ENCODE results near the gene SDS.

SDS gene

DNA sequence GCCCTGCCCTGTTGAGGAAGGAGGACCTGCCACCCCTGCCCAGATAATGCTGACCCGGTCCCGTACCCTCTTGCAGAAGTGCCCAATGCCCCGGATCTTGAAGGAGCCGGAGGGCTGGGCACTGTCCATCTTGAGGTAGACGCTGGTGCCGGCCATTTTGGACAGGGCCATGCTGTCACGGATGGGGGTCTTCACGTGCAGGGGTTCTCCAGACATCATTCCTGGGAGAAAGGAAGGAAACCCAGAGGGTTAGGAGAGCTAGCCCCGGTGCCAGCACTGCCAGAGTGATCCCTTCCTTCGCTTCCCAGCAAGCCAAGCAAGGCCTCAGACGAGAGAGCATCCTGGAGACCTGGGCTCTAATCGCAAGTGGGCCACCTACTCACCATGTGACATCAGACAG, 4.2 kb downstream of the SDS start:
- TF ChIP-seq, protein P1, sequence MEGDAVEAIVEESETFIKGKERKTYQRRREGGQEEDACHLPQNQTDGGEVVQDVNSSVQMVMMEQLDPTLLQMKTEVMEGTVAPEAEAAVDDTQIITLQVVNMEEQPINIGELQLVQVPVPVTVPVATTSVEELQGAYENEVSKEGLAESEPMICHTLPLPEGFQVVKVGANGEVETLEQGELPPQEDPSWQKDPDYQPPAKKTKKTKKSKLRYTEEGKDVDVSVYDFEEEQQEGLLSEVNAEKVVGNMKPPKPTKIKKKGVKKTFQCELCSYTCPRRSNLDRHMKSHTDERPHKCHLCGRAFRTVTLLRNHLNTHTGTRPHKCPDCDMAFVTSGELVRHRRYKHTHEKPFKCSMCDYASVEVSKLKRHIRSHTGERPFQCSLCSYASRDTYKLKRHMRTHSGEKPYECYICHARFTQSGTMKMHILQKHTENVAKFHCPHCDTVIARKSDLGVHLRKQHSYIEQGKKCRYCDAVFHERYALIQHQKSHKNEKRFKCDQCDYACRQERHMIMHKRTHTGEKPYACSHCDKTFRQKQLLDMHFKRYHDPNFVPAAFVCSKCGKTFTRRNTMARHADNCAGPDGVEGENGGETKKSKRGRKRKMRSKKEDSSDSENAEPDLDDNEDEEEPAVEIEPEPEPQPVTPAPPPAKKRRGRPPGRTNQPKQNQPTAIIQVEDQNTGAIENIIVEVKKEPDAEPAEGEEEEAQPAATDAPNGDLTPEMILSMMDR (IDR thresholded peaks at IDR 0.05; ENCODE audit: extremely low read depth, missing control alignments), result no peak
- no peak for DNase-seq (ENCODE audit: low spot score)

DNA sequence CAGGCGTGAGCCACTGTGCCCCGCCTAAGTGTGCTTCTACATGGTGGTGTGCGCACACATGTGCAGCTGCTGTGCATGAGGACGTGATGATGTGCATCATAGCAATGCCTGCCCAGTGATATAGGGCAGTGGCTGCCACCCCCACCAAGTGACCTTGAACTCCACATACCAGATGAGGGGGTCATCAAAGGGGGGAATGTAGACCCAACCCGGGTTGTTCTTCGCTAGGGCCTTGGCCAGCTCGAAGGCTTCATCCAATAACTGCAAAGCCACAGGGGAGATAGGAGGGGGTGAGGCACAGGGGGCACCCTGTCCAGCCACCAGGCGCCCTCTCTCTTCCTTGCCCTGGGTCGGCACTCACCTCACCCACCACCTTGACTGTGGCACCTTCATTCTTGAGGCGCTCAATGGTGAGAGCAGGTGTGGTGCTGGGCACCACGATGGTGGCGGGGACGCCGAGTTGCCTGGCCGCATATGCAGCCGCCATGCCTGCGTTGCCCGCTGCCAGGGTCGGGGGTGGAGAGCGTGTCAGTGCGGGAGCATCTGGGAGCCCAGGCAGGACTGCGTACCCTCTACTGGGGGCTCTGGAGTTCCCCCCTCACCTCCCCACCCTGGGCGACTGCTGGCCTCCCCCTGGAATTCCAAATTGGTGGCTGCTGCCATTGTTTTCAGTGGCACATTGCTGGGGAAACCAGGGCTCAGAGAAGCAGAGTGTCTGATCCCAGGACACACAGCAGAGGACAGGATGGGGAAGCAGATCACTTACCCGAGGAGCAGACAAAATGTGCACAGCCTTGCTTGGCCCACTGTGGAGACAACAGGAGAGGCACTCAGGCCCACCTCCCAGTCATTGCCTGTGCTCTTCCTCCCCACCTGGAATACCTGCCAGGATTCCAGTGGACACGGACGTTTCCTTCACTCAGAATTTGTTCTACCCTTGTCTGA, 5.1 kb downstream of the SDS start:
- DNase-seq (ENCODE audit: low spot score), result no peak
- TF ChIP-seq, protein P1 (IDR thresholded peaks at IDR 0.05; ENCODE audit: extremely low read depth, missing control alignments), result no peak

DNA sequence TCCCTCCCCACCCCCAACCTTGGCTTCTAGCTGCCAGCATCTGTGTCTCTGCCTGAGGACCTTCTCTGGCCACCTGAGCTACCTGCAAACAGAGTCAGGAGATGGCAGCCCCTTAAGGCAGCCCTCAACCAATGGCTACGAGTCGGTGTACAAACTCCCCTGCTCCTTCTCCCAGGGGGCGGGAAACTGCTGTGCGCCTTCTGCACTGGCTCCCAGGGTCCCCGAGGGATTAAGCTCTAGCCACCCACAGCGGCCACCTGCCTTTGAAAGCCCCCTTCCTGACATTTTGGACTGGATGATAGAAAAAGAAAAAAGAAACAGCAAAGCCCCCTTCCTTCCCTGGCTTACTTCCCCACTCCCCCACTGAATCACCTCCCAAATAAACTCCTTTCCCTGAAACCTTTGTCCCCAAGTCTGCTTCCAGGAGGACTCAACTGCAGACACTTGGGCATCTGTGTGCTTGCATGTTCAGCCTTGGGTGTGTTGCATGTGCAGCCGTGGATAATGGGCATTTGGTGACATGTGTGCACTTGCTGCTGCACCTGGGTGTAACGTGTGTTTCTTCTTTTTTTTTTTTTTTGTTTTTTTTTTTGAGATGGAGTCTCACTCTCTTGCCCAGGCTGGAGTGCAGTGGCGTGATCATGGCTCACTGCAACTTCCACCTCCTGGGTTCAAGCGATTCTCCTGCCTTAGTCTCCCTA, 6.0 kb downstream of the SDS start:
- DNase-seq (ENCODE audit: low spot score), result no peak
- TF ChIP-seq, protein P1 (IDR thresholded peaks at IDR 0.05; ENCODE audit: extremely low read depth, missing control alignments), result no peak

DNA sequence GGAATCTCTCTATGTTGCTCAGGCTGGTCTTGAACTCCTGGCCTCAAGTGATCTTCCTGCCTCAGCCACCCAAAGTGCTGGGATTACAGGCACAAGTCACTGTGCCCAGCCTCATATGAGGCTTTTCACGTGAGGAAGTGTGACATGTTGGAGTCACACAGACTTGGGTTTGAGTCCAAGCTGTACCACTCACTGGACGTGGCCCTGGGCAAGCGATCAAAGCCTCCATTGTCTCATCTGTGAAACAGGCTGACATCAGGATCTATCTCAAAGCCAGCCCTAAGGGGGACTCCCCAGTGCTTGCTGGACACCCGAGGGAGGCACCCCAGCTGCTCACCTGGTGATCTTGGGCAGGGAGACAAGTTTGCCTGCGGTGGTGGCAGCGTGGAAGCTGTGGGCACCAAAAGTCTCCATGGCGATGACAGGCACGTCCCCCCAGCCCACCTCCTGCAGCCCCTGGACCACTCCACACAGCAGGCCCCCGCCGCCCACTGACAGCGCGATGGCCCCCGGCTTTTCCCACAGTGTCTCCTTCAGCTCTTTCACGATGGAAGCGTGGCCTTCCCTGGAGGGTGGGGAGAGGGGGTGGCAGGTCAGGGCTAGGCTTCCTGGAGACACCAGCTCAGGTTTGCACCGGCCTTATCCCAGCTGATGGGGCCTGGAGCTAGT, 6.7 kb downstream of the SDS start:
- TF ChIP-seq, protein P1 (IDR thresholded peaks at IDR 0.05; ENCODE audit: extremely low read depth, missing control alignments), result no peak
- DNase-seq (ENCODE audit: low spot score), result no peak

DNA sequence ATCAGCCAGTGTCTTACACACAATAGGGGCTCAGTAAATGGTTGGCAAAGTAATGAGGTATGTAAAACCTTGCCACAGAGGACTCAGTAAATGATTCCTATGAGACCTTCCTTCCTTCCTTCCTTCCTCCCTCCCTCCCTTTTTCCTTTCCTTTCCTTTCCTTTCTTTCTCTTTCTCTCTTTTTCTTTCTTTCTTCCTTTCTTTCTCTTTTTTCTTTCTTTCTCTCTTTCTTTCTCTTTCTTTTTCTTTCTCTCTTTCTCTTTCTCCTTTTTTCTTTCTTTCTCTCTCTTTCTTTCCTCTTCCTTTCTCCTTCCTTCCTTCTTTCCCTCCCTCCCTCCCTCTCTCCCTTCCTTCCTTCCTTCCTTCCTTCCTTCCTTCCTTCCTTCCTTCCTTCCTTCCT, 7.5 kb downstream of the SDS start:
- DNase-seq (ENCODE audit: low spot score), result no peak
- TF ChIP-seq, protein P1 (IDR thresholded peaks at IDR 0.05; ENCODE audit: extremely low read depth, missing control alignments), result no peak

DNA sequence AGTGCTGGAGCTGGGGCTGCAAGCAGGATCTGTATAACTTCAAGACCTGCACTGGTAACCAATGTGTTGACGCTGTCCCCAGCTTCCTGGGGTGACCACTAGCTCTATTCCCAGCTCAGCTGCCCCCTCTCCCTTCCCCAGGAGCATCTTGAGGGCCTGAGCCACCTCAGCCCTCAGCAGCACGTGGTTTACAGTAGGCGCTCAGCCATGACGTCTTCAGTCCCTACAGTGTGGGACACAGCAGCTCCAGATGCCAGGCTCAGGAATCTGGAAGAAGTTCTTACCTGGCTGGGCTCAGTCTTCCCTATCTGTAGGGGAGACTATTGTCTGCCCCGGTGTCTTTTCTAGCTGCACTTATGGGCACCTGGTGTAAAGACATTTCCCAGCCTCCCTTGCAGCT, 8.6 kb downstream of the SDS start:
- DNase-seq (ENCODE audit: low spot score), result no peak
- TF ChIP-seq, protein P1 (IDR thresholded peaks at IDR 0.05; ENCODE audit: extremely low read depth, missing control alignments), result no peak

DNA sequence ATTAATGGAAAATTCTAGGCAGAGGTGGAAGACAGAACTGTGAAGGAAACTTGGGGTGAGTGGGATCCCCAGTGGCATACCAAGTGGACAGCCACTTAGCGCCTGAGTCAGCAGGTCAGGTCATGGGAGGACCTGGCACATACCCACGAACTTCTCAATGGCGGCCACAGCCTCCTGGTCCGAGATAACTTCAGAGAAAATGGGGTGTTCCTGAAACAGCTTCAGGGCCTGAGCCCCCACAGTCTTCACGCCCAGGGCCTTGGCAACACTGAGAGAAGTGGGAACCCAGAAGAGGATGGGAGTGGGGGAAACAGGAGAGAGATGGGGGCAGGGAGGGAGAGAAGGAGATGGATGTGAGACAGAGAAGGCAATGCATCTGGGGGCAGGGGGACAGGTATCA, 9.9 kb downstream of the SDS start:
- TF ChIP-seq, protein P1 (IDR thresholded peaks at IDR 0.05; ENCODE audit: extremely low read depth, missing control alignments), result no peak
- no peak for DNase-seq (ENCODE audit: low spot score)

All from GM20000 (cell line).